Erythroblast (primary cell): ENCODE results near the gene MDH2.
"Not testable (repeated sequence)": the region's sequence is repeated elsewhere in the genome, so short reads cannot be mapped to it uniquely, and the experiment has no call there.

ENCODE experiments used
- GATA1 ChIP-seq: IDR thresholded peaks from 2 replicates; pipeline ENCODE4 v1.6.1; 2011; ENCODE audit warnings: low read depth, mild to moderate bottlenecking, control low read depth, low read length, moderate library complexity
- POLR2A ChIP-seq: IDR thresholded peaks from 2 replicates; pipeline ENCODE4 v1.6.1; 2011; ENCODE audit warnings: mild to moderate bottlenecking, low read length

DNA sequence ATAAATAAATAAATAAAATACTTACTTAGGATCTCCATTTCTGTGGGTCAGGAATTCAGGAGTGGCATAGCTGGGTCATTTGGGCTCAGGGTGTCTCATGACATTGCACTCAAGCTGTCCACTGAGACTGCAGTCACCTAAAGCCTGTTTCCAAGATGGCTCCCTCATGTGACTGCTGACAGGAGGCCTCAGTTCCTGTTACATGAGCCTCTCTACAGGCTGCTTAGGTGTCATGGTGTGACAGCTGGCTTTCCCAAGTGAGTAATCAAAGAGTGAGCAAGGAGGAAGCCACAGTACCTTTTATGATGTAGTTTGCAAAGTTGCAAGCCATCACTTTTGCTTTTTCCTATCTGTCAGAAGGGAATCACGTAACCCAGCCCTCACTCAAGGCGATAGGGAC, 55.9 kb downstream of the MDH2 start:
- TF ChIP-seq POLR2A, GATA1: not testable (repeated sequence)
